GM23248 (cell line): ENCODE measurements around the gene CPS1. TPM values are rescaled to one million over a fixed set of nuclear protein-coding genes. Genes with fewer than 3 reads are reported as not detected.

ENCODE experiments used
- DNase-seq: peaks from one replicate; pipeline ENCODE4 v3.0.0-alpha.2; 2015
- H2AFZ ChIP-seq: fragments of 200-600 bp; sonication (generic); 2 replicates; pipeline ENCODE4 v1.6.1; 2016; ENCODE audit warnings: antibody characterized with exemption
- H3F3A ChIP-seq: fragments of 200-600 bp; sonication (generic); 2 replicates; pipeline ENCODE4 v1.6.1; 2016; ENCODE audit warnings: mild to moderate bottlenecking, antibody characterized with exemption, mixed run types; ENCODE audit not compliant: insufficient read depth
- H3K27ac ChIP-seq: fragments of 200-600 bp; sonication (generic); 2 replicates; pipeline ENCODE4 v1.5.1; 2016; ENCODE audit warnings: mild to moderate bottlenecking
- H3K27me3 ChIP-seq: fragments of 200-600 bp; sonication (generic); replicated peaks from 2 replicates; pipeline ENCODE4 v1.6.1; 2016; ENCODE audit warnings: mild to moderate bottlenecking; ENCODE audit not compliant: insufficient read depth
- H3K36me3 ChIP-seq: fragments of 200-600 bp; sonication (generic); 2 replicates; pipeline ENCODE4 v1.6.1; 2016; ENCODE audit warnings: low read depth, mild to moderate bottlenecking
- H3K4me1 ChIP-seq: fragments of 200-600 bp; sonication (generic); 2 replicates; pipeline ENCODE4 v1.6.1; 2016; ENCODE audit warnings: mild to moderate bottlenecking; ENCODE audit not compliant: insufficient read depth
- H3K4me2 ChIP-seq: fragments of 200-600 bp; sonication (generic); one replicate; pipeline ENCODE4 v1.6.1; 2016; ENCODE audit warnings: mild to moderate bottlenecking; ENCODE audit not compliant: unreplicated experiment
- H3K4me3 ChIP-seq: fragments of 200-600 bp; sonication (generic); 2 replicates; pipeline ENCODE4 v1.5.1; 2016; ENCODE audit warnings: mild to moderate bottlenecking
- H3K79me2 ChIP-seq: fragments of 200-600 bp; sonication (generic); 2 replicates; pipeline ENCODE4 v1.6.1; 2016; ENCODE audit warnings: mild to moderate bottlenecking; ENCODE audit not compliant: insufficient read depth
- H3K9ac ChIP-seq: fragments of 200-600 bp; sonication (generic); 2 replicates; pipeline ENCODE4 v1.6.1; 2016; ENCODE audit warnings: mild to moderate bottlenecking
- H3K9me2 ChIP-seq: fragments of 200-600 bp; sonication (generic); 2 replicates; pipeline ENCODE4 v1.6.1; 2016; ENCODE audit warnings: mixed run types, mild to moderate bottlenecking, moderate library complexity; ENCODE audit not compliant: insufficient read depth
- H3K9me3 ChIP-seq: fragments of 200-600 bp; sonication (generic); one replicate; pipeline ENCODE4 v1.6.1; 2017; ENCODE audit warnings: low read depth
- H4K20me1 ChIP-seq: fragments of 200-600 bp; sonication (generic); 2 replicates; pipeline ENCODE4 v1.6.0; 2016; ENCODE audit not compliant: insufficient read depth
- EZH2 ChIP-seq: fragments of 200-600 bp; sonication (generic); IDR thresholded peaks from 2 replicates; pipeline ENCODE4 v1.6.1; 2018; ENCODE audit warnings: antibody characterized with exemption, mild to moderate bottlenecking; ENCODE audit not compliant: insufficient read depth, poor library complexity, severe bottlenecking
- EZH2phosphoT487 ChIP-seq: fragments of 200-600 bp; sonication (generic); IDR thresholded peaks from 2 replicates; pipeline ENCODE4 v1.6.1; 2018; ENCODE audit warnings: antibody characterized with exemption, moderate library complexity, mild to moderate bottlenecking, low read depth; ENCODE audit not compliant: insufficient read depth
- WGBS, 2 experiments: methylation state at CpG; one replicate each; pipeline ENCODE4 v1.1.6; 2015 to 2017; ENCODE audit warnings: low lambda C conversion rate in 2 of 2, low coverage in 1 of 2; ENCODE audit errors: missing lambda C conversion rate in 2 of 2; 5-methylcytosine and 5-hydroxymethylcytosine counted together
- in situ Hi-C: fragments of 300-500 bp; cut with MboI; formaldehyde crosslinking; loops from 2 replicates; pipeline ENCODE4 v1.15.0; 2020
- polyA plus RNA-seq: library from polyadenylated mRNA; unstranded; fragments of >200 nt; fragmentation: Nextera tagmentation; extraction: Ambion mirVana; gene quantifications from 2 replicates; pipeline ENCODE4 v1.2.1, GENCODE V29; 2016
- total RNA-seq: library from RNA; depleted of rRNA; stranded (reverse); fragments of >200 nt; shearing (Covaris generic); gene quantifications from 2 replicates; pipeline ENCODE4 v1.2.3, GENCODE V29; 2014

Gene CPS1
- total and polyA plus RNA-seq, 2 experiments from 2014 or later, result 2.1 to 4.9 TPM

DNA sequence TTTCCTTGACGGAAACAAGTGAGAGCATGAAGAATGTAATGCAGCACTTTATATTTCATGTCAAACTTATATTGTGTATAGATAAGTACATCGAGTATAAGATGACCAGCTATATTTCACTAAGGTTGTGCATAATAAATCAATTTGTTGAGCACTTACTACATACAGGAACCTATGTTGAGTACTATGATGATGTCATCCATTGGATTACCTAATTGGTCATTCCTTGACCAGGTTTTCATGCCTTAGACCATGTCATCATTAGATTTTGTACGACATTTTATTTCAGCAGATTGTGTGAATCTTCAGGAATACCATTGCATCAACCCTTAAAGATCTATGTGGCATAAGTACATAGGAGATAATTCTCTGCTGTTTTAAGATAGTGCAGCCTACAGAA lies 119.7 kb downstream of the CPS1 start:
- WGBS, 2 experiments, result 68 to 74% methylated on average over 3 of the region's 3 CpGs
- Histone ChIP-seq H3K4me3 (no peak overlapping the region), H3K27ac (no peak overlapping the region), H4K20me1 (no peaks in the 10 kb centered on the region), H3K79me2 (no peaks in the 10 kb centered on the region), H3K4me2 (no peak overlapping the region), H2AFZ (no peak overlapping the region), H3K4me1 (no peaks in the 10 kb centered on the region), H3K27me3 (no peaks in the 10 kb centered on the region), H3K9me2 (no peaks in the 10 kb centered on the region), H3K36me3 (no peaks in the 10 kb centered on the region), H3K9me3 (no peaks in the 10 kb centered on the region), H3K9ac (no peak overlapping the region), H3F3A (no peaks in the 10 kb centered on the region)
- in situ Hi-C loops, result no loop called here
- TF ChIP-seq EZH2, result no peak
- TF ChIP-seq EZH2phosphoT487, result no peak
- DNase-seq, result no peak

GRCh38 chr2:210681491-210681890 lies 125.1 kb downstream of the CPS1 start:
- Histone ChIP-seq H3K4me3 (no peak overlapping the region), H2AFZ (no peak overlapping the region), H3K9me3 (no peaks in the 10 kb centered on the region), H3K9me2 (no peaks in the 10 kb centered on the region), H4K20me1 (no peaks in the 10 kb centered on the region), H3K4me1 (no peaks in the 10 kb centered on the region), H3K27ac (no peak overlapping the region), H3K9ac (no peak overlapping the region), H3K36me3 (no peaks in the 10 kb centered on the region), H3F3A (no peaks in the 10 kb centered on the region), H3K27me3 (no peaks in the 10 kb centered on the region), H3K79me2 (no peaks in the 10 kb centered on the region), H3K4me2 (no peak overlapping the region)
- no peak for DNase-seq
- TF ChIP-seq EZH2phosphoT487 (no peak), EZH2 (no peak)
- in situ Hi-C loops, result no loop called here

DNA sequence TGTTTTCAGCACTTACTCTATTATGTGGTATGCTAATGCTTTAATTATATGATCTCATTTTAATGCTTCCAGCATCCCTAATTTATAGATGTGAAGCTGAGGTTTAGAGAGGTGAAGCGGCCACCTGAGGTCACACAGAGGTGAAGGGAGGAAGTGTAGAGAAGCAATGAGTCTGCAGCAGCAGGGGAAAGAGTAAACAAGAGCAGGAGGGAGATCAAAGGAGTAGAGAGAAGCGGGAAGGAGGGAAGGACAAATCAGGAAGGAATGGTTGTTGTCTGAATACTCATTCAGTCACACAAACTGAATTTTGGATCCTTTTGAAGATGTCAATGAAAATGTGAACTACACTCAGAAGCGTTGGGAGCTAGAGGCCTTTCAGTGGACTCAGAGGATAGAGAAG lies 130.0 kb downstream of the CPS1 start:
- WGBS, 2 experiments, result 30 to 31% methylated on average over 3 of the region's 3 CpGs
- Histone ChIP-seq H4K20me1 (no peaks in the 10 kb centered on the region), H3K27me3 (no peaks in the 10 kb centered on the region), H3K36me3 (no peaks in the 10 kb centered on the region), H3K4me1 (no peaks in the 10 kb centered on the region), H2AFZ (no peak overlapping the region), H3K79me2 (no peaks in the 10 kb centered on the region), H3F3A (no peaks in the 10 kb centered on the region), H3K9ac (no peak overlapping the region), H3K4me3 (no peak overlapping the region), H3K9me3 (no peaks in the 10 kb centered on the region), H3K27ac (no peak overlapping the region), H3K9me2 (no peaks in the 10 kb centered on the region), H3K4me2 (no peak overlapping the region)
- no peak for TF ChIP-seq EZH2phosphoT487
- no peak for TF ChIP-seq EZH2
- in situ Hi-C loops, result no loop called here
- DNase-seq, result no peak

- Histone ChIP-seq H3K27ac (no peak overlapping the region), H3K4me3 (no peak overlapping the region), H2AFZ (no peak overlapping the region), H3F3A (no peaks in the 10 kb centered on the region), H3K27me3 (no peaks in the 10 kb centered on the region), H3K9me2 (no peaks in the 10 kb centered on the region), H3K9ac (no peak overlapping the region), H3K4me1 (no peaks in the 10 kb centered on the region), H4K20me1 (no peaks in the 10 kb centered on the region), H3K9me3 (no peaks in the 10 kb centered on the region), H3K36me3 (no peaks in the 10 kb centered on the region), H3K79me2 (no peaks in the 10 kb centered on the region), H3K4me2 (no peak overlapping the region)
- in situ Hi-C loops, result no loop called here
- DNase-seq, result no peak
- WGBS, 2 experiments, result 49 to 56% methylated on average over 1 of the region's 1 CpG
- TF ChIP-seq EZH2 (no peak), EZH2phosphoT487 (no peak)
These were observed 131.5 kb downstream of the CPS1 start for GRCh38 chr2:210687786-210688470.

DNA sequence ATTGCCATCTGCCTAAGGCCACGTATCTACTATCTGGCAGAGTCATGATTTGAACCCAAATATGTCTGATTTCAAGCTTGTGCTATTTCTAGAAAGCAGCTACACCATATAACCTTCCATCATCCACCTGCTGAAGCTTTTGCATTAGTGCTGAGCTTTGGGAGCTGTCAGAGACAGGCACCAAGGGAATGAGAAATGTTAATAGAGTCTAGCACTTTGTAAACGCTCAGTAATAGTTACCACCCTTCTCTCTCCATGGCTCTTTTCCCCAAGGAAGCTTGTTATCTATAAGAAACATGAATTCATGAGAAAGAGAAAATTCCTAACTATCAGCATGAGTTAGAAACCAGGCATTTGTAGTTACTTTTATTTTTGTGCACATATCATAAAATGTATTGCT lies 151.5 kb downstream of the CPS1 start:
- no peak for DNase-seq
- no peak overlapping the region for H3K9ac ChIP-seq
- H3K4me2 ChIP-seq, result no peak overlapping the region
- H3K27me3 ChIP-seq, result no peaks in the 10 kb centered on the region
- H3K9me2 ChIP-seq, result no peaks in the 10 kb centered on the region
- H3K27ac ChIP-seq, result no peak overlapping the region
- no peaks in the 10 kb centered on the region for H3K4me1 ChIP-seq
- H3K4me3 ChIP-seq, result no peak overlapping the region
- no peaks in the 10 kb centered on the region for H4K20me1 ChIP-seq
- in situ Hi-C loops, result no loop called here
- no peaks in the 10 kb centered on the region for H3K79me2 ChIP-seq
- TF ChIP-seq EZH2phosphoT487 (no peak), EZH2 (no peak)
- 13 to 26% methylated on average over 2 of the region's 2 CpGs for WGBS, 2 experiments
- H3F3A ChIP-seq, result no peaks in the 10 kb centered on the region
- no peaks in the 10 kb centered on the region for H3K36me3 ChIP-seq
- no peak overlapping the region for H2AFZ ChIP-seq
- no peaks in the 10 kb centered on the region for H3K9me3 ChIP-seq
